ENCODE results near the gene KIF18A.

KIF18A gene

Small RNA genes within 50 kb of the gene (small RNA-seq; reads per million reads assigned to genes)
- gene AC023206.1, result 0 reads per million in 2 experiments
- gene MIR610, result 0 reads per million in 2 experiments
